ENCODE data around the gene COA7. TPM values are rescaled to one million over a fixed set of nuclear protein-coding genes. Genes with fewer than 3 reads are reported as not detected.

The COA7 gene
- polyA plus RNA-seq, 1 of the 3 experiments (the other 2 are of a cell fraction) = 9.0 TPM

- Histone ChIP-seq H3K79me2 (ENCODE audit: insufficient read depth) (no peaks in the 10 kb centered on the region), H3K9ac (no peak overlapping the region), H3K4me1 (ENCODE audit: control insufficient read depth in 1 of 2, insufficient read depth in 2 of 2, low read depth in 1 of 2, low read length in 1 of 2) (peaks cover 4% of the 10 kb centered on the region in 2 experiments; a peak in 2 of 4 replicates), H4K20me1 (ENCODE audit: insufficient read depth) (no peaks in the 10 kb centered on the region), H3K4me3 (ENCODE audit: low read depth in 2 of 2, low read length in 1 of 2) (no peak overlapping the region), H3K4me2 (no peak overlapping the region), H3K36me3 (replicated peaks in 1 of 2; ENCODE audit: control insufficient read depth in 1 of 2, insufficient read depth in 2 of 2, low read length in 1 of 2) (no peaks in the 10 kb centered on the region), H3K27ac (ENCODE audit: low read depth in 2 of 2, low read length in 1 of 2) (no peak overlapping the region), H3F3A (replicated peaks; ENCODE audit: insufficient read depth) (no peaks in the 10 kb centered on the region), H3K9me3 (no peaks in the 10 kb centered on the region), H3K9me2 (no peaks in the 10 kb centered on the region), H3K27me3 (ENCODE audit: insufficient read depth) (no peaks in the 10 kb centered on the region), H2AFZ (ENCODE audit: low read depth) (peak overlapping the region; percentile 24; the same call in 1 of the 2 replicates)
- TF ChIP-seq SIN3A (IDR thresholded peaks at IDR 0.05; ENCODE audit: borderline replicate concordance, low read depth, low read length) (no peak), FOSL2 (IDR thresholded peaks at IDR 0.05; ENCODE audit: borderline replicate concordance, low read depth) (no peak), FOXM1 (IDR thresholded peaks at IDR 0.05; ENCODE audit: low read depth) (no peak), EZH2phosphoT487 (IDR thresholded peaks at IDR 0.05; ENCODE audit: borderline replicate concordance, low read depth) (no peak), POLR2AphosphoS5 (IDR thresholded peaks at IDR 0.05; ENCODE audit: low read depth, low read length) (no peak)
- TF ChIP-seq, protein P1, sequence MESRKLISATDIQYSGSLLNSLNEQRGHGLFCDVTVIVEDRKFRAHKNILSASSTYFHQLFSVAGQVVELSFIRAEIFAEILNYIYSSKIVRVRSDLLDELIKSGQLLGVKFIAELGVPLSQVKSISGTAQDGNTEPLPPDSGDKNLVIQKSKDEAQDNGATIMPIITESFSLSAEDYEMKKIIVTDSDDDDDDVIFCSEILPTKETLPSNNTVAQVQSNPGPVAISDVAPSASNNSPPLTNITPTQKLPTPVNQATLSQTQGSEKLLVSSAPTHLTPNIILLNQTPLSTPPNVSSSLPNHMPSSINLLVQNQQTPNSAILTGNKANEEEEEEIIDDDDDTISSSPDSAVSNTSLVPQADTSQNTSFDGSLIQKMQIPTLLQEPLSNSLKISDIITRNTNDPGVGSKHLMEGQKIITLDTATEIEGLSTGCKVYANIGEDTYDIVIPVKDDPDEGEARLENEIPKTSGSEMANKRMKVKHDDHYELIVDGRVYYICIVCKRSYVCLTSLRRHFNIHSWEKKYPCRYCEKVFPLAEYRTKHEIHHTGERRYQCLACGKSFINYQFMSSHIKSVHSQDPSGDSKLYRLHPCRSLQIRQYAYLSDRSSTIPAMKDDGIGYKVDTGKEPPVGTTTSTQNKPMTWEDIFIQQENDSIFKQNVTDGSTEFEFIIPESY (IDR thresholded peaks at IDR 0.05; ENCODE audit: borderline replicate concordance, low read depth) = no peak
- ChIA-PET POLR2A (no interaction called here), CTCF (interaction anchor here (1.2 to 2.9 kb wide), 2 partner anchors 17 to 542 kb away, joined by 3 to 13 read pairs; no protein-coding TSS in a partner anchor)
- no peak for DNase-seq
- 100% methylated on average over 1 of the region's 1 CpG for WGBS (ENCODE audit: low lambda C conversion rate)
These were observed 28.5 kb downstream of the COA7 start for GRCh38 chr1:52669696-52670095.

DNA sequence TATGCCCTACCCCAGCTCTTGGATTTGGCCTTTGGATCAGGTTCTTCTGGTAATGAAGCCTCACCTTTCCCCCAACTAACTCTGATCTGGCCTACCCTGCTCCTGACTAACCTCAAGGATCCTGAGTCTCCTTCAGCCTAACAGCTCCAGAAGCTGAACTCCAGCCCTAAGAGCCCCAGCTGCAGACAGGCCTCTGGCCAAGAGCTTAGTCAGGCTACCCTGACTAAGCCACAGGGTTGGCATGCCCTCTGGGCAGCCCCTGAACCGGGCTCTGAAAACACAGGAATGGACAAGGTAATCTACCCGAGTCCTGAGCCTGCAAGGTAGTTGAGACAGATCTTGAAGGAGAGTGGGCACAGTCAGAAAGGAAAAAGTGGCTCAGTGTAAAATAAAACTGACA lies 29.4 kb downstream of the COA7 start:
- H3K4me2 ChIP-seq = no peak overlapping the region
- no peaks in the 10 kb centered on the region for H3K9me2 ChIP-seq
- CTCF ChIA-PET = interaction anchor here (2.9 kb wide), 1 partner anchor 18 kb away, joined by 13 read pairs; no protein-coding TSS in a partner anchor

DNA sequence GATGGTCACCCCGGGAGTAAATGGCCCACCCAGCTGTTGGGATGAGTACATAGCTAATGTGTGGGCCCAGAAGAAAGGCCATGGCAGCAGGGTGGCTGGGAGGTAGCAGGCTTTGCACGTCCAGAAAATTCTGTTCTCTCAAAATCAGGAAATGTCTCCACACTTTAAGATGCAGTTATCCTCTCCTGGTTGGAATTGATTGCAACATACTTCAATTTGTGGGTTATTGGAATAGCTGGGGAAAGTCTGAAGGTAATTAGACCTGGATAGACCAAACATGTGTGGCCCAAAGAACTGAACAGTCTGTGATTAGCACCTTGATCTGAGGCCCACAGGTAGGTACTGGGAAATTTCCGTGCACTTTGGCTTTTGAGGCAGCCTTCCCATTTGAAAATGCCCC lies 30.2 kb downstream of the COA7 start:
- Histone ChIP-seq H3K9me3 (no peaks in the 10 kb centered on the region), H3K4me2 (no peak overlapping the region), H3K36me3 (replicated peaks in 1 of 2; ENCODE audit: control insufficient read depth in 1 of 2, insufficient read depth in 2 of 2, low read length in 1 of 2) (no peaks in the 10 kb centered on the region), H3K27ac (ENCODE audit: low read depth in 2 of 2, low read length in 1 of 2) (no peak overlapping the region), H2AFZ (ENCODE audit: low read depth) (no peak overlapping the region), H4K20me1 (ENCODE audit: insufficient read depth) (no peaks in the 10 kb centered on the region), H3K4me3 (ENCODE audit: low read depth in 2 of 2, low read length in 1 of 2) (no peak overlapping the region), H3K4me1 (ENCODE audit: control insufficient read depth in 1 of 2, insufficient read depth in 2 of 2, low read depth in 1 of 2, low read length in 1 of 2) (peaks cover 0 to 2% of the 10 kb centered on the region in 2 experiments; a peak in 2 of 4 replicates), H3K27me3 (ENCODE audit: insufficient read depth) (no peaks in the 10 kb centered on the region), H3K9me2 (no peaks in the 10 kb centered on the region), H3K79me2 (ENCODE audit: insufficient read depth) (no peaks in the 10 kb centered on the region), H3F3A (replicated peaks; ENCODE audit: insufficient read depth) (no peaks in the 10 kb centered on the region), H3K9ac (no peak overlapping the region)
- ChIA-PET POLR2A (no interaction called here), CTCF (interaction anchor here (0.6 to 2.9 kb wide), 3 partner anchors 19 to 182 kb away, joined by 3 to 13 read pairs (median 4); no protein-coding TSS in a partner anchor)
- WGBS (ENCODE audit: low lambda C conversion rate) = 58% methylated on average over 3 of the region's 3 CpGs
- no peak for DNase-seq
- TF ChIP-seq NFIC (IDR thresholded peaks at IDR 0.05; ENCODE audit: borderline replicate concordance) (no peak), TAF1 (IDR thresholded peaks at IDR 0.05; ENCODE audit: borderline replicate concordance, low read depth, low read length) (no peak), GATA2 (CRISPR knock-in tag; IDR thresholded peaks at IDR 0.05) (no peak), TCF12 (IDR thresholded peaks at IDR 0.05) (no peak), FOXM1 (IDR thresholded peaks at IDR 0.05; ENCODE audit: low read depth) (no peak), USF1 (IDR thresholded peaks at IDR 0.05; ENCODE audit: borderline replicate concordance, low read depth) (no peak), FOXJ3 (CRISPR knock-in tag; IDR thresholded peaks at IDR 0.05) (no peak)
- TF ChIP-seq, protein P2, sequence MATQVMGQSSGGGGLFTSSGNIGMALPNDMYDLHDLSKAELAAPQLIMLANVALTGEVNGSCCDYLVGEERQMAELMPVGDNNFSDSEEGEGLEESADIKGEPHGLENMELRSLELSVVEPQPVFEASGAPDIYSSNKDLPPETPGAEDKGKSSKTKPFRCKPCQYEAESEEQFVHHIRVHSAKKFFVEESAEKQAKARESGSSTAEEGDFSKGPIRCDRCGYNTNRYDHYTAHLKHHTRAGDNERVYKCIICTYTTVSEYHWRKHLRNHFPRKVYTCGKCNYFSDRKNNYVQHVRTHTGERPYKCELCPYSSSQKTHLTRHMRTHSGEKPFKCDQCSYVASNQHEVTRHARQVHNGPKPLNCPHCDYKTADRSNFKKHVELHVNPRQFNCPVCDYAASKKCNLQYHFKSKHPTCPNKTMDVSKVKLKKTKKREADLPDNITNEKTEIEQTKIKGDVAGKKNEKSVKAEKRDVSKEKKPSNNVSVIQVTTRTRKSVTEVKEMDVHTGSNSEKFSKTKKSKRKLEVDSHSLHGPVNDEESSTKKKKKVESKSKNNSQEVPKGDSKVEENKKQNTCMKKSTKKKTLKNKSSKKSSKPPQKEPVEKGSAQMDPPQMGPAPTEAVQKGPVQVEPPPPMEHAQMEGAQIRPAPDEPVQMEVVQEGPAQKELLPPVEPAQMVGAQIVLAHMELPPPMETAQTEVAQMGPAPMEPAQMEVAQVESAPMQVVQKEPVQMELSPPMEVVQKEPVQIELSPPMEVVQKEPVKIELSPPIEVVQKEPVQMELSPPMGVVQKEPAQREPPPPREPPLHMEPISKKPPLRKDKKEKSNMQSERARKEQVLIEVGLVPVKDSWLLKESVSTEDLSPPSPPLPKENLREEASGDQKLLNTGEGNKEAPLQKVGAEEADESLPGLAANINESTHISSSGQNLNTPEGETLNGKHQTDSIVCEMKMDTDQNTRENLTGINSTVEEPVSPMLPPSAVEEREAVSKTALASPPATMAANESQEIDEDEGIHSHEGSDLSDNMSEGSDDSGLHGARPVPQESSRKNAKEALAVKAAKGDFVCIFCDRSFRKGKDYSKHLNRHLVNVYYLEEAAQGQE (IDR thresholded peaks at IDR 0.05; ENCODE audit: low read depth, low read length) = no peak

More for the DNA sequence above, 29.4 kb downstream of the COA7 start:
- H4K20me1 ChIP-seq (ENCODE audit: insufficient read depth) = no peaks in the 10 kb centered on the region
- no peaks in the 10 kb centered on the region for H3K9me3 ChIP-seq
- no peak for DNase-seq
- TF ChIP-seq GATA2 (CRISPR knock-in tag; IDR thresholded peaks at IDR 0.05) = no peak
- TF ChIP-seq MAX (IDR thresholded peaks at IDR 0.05; ENCODE audit: low read depth) = no peak
- no peak for TF ChIP-seq RFX5 (IDR thresholded peaks at IDR 0.05; ENCODE audit: low read length)
- no peak overlapping the region for H3K27ac ChIP-seq (ENCODE audit: low read depth in 2 of 2, low read length in 1 of 2)
- H3F3A ChIP-seq (replicated peaks; ENCODE audit: insufficient read depth) = no peaks in the 10 kb centered on the region
- no peaks in the 10 kb centered on the region for H3K27me3 ChIP-seq (ENCODE audit: insufficient read depth)
- H3K36me3 ChIP-seq (replicated peaks in 1 of 2; ENCODE audit: control insufficient read depth in 1 of 2, insufficient read depth in 2 of 2, low read length in 1 of 2) = no peaks in the 10 kb centered on the region
- peaks cover 0 to 4% of the 10 kb centered on the region in 2 experiments; a peak in 2 of 4 replicates for H3K4me1 ChIP-seq (ENCODE audit: control insufficient read depth in 1 of 2, insufficient read depth in 2 of 2, low read depth in 1 of 2, low read length in 1 of 2)
- 89% methylated on average over 1 of the region's 2 CpGs for WGBS (ENCODE audit: low lambda C conversion rate)
- H3K4me3 ChIP-seq (ENCODE audit: low read depth in 2 of 2, low read length in 1 of 2) = no peak overlapping the region
- H2AFZ ChIP-seq (ENCODE audit: low read depth) = no peak overlapping the region
- H3K9ac ChIP-seq = no peak overlapping the region
- H3K79me2 ChIP-seq (ENCODE audit: insufficient read depth) = no peaks in the 10 kb centered on the region
- POLR2A ChIA-PET = no interaction called here
